Omental fat pad (tissue), 4 donors: ENCODE data around the gene PAN3. TPM values are rescaled to one million over a fixed set of nuclear protein-coding genes. Genes with fewer than 3 reads are reported as not detected.

Source experiments
- ATAC-seq: fragments of 150-250 bp; one replicate; pipeline ENCODE4 v1.9.1; 2016; ENCODE audit warnings: mild to moderate bottlenecking, moderate library complexity; ENCODE audit not compliant: low FRiP score
- DNase-seq: peaks from one replicate; pipeline ENCODE4 v3.0.0-alpha.2; 2019; ENCODE audit warnings: low spot score
- total RNA-seq, 4 donors: library from RNA; depleted of rRNA; stranded (reverse); fragments of >200 nt; gene quantifications; one replicate each; pipeline ENCODE4 v1.1.0, GENCODE V29; 2016
- TF ChIP-seq, protein P1 (sequence below), 3 donors: fragments of 450-650 bp; IDR thresholded peaks; one replicate each; pipeline ENCODE4 v1.5.1; 2016 to 2017; ENCODE audit warnings: antibody characterized with exemption in 3 of 3, mild to moderate bottlenecking in 3 of 3, moderate library complexity in 2 of 3

PAN3 gene
- total RNA-seq, 4 donors from 2014 or later: 28.5 to 59.0 (median 29.5) TPM

DNA sequence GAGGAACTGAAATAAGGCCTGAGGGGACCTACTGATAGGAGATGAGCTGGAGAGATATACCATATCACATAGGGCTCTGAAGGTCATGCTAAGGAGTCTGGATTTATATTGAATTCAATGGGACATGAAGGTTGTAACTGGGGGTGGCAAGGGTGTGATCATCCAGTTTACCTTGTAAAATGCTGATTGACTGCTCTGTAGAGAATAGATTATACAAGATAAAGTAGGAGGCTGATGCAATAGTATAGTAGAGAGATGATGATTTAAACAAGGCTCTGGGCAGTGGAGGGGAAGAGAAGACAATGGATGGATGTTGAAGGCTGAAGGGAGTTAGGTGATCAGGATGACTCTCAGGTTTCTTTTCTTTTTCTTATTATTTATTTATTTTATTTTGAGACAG is 18.0 kb upstream of the PAN3 start:
- TF ChIP-seq, protein P1, sequence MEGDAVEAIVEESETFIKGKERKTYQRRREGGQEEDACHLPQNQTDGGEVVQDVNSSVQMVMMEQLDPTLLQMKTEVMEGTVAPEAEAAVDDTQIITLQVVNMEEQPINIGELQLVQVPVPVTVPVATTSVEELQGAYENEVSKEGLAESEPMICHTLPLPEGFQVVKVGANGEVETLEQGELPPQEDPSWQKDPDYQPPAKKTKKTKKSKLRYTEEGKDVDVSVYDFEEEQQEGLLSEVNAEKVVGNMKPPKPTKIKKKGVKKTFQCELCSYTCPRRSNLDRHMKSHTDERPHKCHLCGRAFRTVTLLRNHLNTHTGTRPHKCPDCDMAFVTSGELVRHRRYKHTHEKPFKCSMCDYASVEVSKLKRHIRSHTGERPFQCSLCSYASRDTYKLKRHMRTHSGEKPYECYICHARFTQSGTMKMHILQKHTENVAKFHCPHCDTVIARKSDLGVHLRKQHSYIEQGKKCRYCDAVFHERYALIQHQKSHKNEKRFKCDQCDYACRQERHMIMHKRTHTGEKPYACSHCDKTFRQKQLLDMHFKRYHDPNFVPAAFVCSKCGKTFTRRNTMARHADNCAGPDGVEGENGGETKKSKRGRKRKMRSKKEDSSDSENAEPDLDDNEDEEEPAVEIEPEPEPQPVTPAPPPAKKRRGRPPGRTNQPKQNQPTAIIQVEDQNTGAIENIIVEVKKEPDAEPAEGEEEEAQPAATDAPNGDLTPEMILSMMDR (IDR thresholded peaks at IDR 0.05): no peak
- DNase-seq (no peak), ATAC-seq (no peak)

DNA sequence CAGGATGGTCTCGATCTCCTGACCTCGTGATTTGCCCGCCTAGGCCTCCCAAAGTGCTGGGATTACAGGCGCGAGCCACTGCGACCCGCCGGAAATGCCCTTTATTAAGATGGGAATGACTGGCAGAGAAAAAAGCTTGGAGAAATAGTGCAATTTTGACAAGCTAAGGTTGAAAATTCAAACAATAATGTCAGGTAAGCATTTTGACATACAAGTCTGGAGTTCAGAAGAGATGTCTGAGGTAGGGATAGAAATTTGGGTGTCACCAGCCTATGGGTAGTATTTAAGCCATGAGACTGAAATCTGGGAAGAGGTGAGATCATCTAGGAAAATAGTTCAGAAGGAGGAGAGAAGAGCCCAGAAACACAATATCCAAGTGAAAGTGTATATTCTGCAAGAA is 17.1 kb upstream of the PAN3 start:
- TF ChIP-seq, protein P1 (IDR thresholded peaks at IDR 0.05): no peak
- ATAC-seq: no peak
- DNase-seq: no peak

DNA sequence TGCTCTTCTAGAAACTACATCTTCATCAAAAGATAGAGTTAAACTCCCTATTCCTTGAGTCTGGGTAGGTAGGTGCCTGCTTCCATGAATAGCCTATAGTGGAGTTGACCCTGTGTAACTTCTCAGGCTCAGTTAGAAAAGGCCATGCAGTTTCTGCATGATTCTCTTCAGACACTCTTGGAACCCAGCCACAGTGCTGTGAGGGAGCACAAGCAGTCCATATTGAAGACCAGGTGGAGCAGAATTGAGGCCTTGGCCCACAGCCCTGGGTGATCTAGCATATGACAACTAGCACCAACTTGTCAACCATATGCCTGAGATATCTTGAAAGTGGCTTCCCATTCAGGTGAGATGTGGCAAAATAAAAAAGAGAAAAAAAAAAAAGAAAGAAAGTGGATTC is 10.3 kb upstream of the PAN3 start:
- TF ChIP-seq, protein P1 (IDR thresholded peaks at IDR 0.05): no peak
- ATAC-seq: no peak

DNA sequence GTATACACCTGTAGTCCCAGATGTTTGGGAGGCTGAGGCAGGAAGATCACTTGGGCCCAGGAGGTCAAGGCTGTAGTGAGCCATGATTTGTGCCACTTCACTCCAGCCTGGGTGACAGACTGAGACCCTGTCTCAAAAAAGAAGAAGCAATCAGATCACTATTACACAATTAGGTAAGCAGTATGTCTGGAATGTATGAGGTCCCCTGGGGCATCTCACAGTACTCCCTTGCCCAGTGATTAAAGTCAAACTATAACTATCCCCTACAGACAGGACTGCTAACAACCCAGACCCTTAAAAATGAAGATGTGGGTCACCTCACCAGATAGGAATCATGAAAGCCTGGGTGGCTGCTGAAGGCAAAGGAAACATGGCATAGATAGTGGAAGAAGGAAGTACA is 9.4 kb upstream of the PAN3 start:
- TF ChIP-seq, protein P1 (IDR thresholded peaks at IDR 0.05): no peak
- no peak for DNase-seq
- ATAC-seq: no peak

More for the DNA sequence above, 10.3 kb upstream of the PAN3 start:
- no peak for DNase-seq

DNA sequence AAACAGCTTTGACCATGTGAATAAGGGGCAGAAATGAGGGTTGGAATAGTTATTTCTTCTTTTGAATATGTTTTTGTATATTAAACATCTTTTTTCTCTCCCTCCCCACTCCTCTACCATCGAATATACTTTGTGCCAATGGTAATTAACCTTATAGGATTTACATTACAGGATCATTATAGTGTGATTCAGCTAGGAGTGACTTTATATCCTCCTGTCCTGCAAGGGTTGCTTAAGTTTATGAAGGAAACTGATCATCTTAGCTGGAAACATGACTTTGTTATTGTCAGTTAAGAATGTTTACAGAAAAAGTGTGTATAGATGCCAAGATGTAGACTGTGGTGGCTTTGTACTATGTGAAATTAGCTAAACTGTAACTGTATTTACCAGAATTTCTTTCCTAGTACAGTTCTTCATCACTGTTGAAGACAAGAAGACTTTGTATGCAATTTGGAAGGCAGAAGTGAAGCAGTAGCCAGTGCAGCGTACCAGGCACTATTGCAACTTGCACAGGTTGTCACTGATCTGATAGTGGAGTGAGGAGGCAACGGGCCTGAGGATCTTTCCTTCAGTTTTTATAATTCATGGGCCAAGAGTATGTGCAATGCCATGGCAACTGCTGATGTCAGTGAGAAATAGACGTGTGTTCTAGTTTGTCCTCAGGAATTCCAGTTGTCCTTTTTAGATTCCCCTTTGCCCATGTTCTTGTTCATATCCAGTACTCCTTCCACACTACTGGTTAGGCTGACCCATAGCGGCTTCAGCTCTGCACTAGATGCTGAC is 8.2 kb upstream of the PAN3 start:
- TF ChIP-seq, protein P1 (IDR thresholded peaks at IDR 0.05): no peak
- ATAC-seq (no peak), DNase-seq (no peak)

DNA sequence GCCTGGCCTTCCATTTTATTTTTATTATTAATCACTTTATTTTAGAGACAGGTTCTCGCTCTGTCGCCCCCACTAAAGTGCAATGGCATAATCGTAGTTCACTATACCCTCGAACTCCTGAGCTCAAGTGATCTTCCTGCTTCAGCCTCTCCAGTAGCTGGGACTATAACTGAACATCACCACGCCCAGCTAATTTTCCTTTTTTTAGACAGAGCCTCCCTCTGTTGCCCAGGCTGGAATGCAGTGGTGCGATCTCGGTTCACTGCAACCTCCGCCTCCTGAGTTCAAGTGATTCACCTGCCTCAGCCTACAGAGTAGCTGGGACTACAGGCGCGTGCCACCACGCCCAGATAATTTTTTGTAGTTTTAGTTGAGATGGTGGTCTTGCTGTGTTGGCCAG is 6.7 kb upstream of the PAN3 start:
- ATAC-seq: no peak
- TF ChIP-seq, protein P1 (IDR thresholded peaks at IDR 0.05): no peak
- no peak for DNase-seq

DNA sequence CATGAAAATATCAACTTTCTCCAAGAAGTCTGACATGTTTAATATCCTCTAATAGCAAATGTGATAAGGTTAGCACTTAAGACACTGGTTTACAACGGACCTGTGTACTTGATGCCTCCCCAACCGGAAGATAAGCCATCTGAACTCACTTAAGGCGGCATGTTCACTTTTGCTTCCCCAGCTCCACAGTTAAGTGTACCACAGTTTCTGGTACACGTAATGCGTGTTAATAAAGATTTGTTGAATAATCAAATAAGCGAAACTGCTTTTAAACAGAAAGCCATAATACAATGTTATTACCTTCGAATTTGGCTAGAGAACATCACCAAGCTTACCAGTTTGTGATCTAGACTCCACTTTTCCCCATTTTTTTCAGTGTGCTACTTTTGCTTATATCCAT is 1.4 kb upstream of the PAN3 start:
- ATAC-seq: no peak
- TF ChIP-seq, protein P1 (IDR thresholded peaks at IDR 0.05): no peak

More for the DNA sequence above, 1.4 kb upstream of the PAN3 start:
- DNase-seq: no peak
